ENCODE data around the gene SYNGR1.
"Not testable (repeated sequence)": the region's sequence is repeated elsewhere in the genome, so short reads cannot be mapped to it uniquely, and the experiment has no call there.

The SYNGR1 gene

DNA sequence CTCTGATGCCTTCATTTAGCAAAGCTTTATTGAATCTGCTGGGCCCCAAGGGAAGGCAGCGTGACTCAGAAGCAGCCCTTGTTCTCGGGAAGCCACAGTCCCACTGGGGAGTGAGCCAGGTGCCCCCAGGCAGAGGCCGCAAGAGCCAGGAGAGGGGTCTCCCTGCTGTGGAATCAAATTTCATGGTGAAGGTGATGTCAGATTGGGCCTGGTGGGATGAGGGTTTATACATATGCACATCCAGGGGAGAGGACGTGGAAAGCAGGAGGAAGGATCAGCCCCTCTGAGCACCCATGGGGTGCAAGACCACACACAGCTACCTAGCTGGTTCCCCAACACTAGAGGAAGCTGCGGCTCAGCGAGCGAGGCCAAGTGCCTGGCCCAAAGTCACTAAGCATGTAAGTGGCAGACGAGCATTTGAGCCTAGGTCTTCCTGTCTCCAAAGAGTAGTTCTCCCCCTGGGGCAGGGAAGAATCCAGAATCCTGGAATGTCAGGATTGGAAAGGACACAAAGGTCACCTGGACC lies 2.0 kb downstream of the SYNGR1 start:
- peak; percentile 45 for DNase-seq

DNA sequence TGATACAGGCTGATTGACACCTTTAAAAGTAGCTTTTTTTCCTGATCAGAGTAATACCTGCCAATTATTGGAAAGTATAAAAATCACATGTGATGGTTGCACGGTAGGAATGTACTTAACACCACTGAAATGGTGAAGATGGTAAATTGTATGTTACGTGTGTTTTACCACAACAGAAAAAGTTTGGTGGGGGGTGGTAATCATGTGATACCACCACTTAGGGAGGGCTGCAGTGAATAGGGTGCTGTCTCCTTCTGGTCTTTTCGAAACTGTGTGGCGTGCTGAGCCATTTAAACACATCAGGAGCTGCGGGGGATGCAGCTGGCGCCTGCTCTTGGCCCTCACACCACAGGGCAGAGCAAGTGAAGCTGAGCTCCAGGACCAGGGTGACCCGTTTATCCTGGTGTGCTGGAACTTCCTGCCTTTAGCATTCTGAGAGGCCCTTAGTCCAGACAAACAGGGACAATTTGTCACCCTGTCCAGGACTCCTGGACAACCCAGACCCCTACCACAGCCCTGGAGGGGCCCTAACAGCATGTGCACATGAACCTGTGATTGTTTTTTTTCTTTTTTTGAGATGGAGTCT lies 2.6 kb downstream of the SYNGR1 start:
- no peak for DNase-seq

DNA sequence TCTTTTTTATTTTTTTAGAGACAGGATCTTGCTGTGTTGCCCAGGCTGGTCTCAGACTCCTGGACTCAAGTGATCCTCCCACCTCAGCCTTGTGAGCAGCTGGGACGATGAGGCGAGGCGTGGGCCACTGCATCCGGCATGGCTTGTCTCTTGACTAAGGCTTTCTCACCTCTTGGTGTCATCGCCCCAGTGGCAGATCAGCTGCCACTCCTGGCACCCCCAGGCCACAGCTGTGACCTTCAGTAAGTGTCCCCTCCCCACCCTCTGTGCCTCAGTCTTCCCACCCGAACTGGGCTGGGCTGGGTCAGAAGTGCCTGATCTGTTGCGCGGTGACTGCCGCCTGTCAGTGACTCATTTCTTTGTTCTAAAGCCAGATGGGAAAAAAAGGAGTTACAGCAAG lies 3.6 kb downstream of the SYNGR1 start:
- DNase-seq, result no peak

DNA sequence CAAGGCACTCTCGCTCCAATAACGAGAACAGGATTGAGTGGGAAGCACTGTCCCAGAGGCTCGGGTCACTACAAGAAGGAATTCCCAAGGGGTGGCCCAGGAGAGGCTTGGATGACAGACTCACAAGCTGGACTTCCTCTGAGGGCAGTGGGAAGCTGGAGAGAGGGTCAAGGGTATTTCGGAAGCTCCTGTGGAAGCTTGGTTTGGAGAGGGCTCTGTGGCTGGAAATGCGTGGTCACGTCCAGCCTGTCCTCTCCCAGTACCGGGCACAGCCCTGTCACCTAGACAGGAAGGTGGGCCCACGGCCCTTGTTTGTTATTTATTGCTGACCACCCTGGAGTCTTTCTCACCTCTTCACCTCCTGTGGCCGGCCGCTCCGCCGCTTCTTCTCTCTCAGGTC lies 5.3 kb downstream of the SYNGR1 start:
- DNase-seq, result no peak

DNA sequence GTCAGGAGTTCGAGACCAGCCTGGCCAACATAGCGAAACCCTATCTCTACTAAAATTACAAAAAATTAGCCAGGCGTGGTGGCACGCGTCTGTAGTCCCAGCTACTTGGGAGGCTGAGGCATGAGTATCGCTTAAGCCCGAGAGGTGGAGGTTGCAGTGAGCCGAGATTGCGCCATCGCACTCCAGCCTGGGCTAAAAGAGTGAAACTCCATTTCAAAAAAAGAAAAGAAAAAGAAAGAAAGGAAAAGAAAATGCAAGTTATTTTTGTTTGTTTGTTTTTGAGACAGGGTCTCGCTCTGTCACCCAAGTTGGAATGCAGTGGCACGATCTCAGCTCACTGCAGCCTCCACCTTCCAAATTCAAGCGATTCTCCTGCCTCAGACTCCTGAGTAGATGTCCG lies 6.0 kb downstream of the SYNGR1 start:
- DNase-seq, result not testable (repeated sequence)

DNA sequence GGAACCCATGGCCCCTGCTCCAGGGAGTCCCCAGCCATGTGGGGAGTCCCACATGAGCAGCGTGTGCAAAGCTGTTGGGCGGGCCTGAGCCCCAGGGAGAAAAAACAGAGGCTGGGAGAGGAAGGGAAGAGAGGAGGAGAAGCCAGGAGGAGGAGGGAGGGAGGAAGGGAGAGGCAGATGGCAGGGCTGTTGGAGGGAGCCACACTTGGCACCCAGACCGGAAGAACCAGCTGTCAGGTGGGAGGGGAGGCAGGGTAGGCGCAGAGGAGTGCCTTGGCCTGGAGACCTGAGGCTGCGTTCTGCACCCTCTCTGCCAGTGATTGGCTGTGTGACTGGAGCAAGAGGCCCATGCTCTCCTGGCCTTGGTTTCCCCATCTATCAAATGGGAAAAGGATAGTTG lies 6.7 kb downstream of the SYNGR1 start:
- DNase-seq, result no peak

DNA sequence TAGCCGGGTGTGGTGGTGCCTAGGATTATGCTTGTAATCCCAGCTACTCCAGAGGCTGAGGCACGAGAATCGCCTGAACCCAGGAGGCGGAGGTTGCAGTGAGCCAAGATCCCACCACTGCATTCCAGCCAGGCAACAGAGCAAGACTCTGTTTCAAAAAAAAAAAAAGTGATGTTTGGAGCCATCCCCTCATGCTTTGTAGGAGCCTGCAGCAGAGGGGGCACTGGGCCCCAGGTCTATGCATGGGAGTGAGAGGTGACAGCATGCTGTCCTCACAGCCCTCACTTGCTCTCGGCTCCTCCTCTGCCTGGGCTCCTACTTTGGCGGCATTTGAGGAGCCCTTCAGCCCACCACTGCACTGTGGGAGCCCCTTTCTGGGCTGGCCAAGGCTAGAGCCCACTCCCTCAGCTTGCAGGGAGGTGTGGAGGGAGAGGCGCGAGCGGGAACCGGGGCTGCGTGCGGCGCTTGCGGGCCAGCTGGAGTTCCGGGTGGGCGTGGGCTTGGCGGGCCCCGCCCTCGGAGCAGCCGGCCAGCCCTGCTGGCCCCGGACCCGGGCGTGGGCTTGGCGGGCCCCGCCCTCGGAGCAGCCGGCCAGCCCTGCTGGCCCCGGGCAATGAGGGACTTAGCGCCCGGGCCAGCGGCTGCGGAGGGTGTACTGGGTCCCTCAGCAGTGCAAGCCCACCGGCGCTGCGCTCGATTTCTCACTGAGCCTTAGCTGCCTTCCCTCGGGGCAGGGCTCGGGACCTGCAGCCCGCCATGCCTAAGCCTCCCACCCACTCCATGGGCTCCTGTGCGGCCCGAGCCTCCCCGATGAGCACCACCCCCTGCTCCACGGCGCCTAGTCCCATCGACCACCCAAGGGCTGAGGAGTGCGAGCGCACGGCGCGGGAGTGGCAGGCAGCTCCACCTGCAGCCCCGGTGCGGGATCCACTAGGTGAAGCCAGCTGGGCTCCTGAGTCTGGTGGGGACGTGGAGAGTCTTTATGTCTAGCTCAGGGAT lies 7.6 kb downstream of the SYNGR1 start:
- not testable (repeated sequence) for DNase-seq

DNA sequence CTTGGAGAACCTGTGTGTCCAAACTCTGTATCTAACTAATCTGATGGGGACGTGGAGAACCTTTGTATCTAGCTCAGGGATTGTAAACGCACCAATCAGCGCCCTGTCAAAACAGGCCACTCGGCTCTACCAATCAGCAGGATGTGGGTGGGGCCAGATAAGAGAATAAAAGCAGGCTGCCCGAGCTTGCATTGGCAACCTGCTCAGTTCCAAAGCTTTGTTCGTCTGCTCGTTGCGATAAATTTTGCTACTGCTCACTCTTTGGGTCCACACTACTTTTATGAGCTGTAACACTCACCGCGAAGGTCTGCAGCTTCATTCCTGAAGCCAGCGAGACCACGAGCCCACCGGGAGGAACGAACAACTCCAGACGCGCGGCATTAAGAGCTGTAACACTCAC lies 8.4 kb downstream of the SYNGR1 start:
- not testable (repeated sequence) for DNase-seq

DNA sequence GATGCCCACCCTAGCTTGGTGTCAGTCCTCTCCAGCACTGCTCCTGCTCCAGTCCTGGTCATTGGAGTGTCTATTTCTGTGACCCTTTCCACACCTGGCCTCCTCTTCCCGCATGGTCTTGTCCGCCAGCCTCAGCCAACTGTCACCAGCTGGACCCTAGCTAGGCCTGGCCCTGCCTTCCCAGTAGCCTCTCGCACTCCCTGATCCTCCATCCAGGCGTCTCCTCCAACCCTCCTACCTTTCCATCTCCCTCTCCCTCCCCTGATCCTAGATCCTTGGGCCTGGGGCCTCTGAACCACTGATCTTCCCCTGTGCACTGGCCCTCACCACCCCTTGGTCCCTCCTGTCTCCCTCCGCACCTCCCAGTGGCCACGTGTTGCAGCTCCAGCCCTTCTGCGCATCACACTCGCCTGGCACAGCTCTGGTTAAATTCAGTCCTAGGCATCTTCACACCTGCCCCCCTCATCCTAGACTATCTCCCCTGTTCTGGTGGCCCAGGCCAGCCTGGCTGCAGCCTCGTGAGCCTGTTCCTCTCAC lies 9.9 kb downstream of the SYNGR1 start:
- DNase-seq, result no peak

DNA sequence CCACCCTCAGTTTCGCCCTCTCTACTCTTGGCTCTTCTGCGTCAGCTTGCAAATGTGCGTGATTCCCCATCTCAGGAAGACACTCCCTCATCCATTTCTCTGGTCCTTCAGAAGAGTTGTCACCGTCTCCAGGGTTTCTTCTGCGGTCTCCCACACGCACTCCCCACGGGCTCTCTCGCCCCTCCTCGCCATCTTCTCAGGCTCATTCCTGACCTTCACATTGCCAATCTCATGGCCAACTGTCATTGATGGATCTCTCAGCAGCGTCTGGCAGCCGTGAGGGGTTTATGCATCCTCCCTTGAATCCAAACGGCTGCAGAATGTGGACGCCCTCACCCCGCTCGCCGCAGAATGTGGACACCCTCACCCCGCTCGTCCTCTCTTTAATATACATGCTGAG lies 10.5 kb downstream of the SYNGR1 start:
- no peak for DNase-seq

DNA sequence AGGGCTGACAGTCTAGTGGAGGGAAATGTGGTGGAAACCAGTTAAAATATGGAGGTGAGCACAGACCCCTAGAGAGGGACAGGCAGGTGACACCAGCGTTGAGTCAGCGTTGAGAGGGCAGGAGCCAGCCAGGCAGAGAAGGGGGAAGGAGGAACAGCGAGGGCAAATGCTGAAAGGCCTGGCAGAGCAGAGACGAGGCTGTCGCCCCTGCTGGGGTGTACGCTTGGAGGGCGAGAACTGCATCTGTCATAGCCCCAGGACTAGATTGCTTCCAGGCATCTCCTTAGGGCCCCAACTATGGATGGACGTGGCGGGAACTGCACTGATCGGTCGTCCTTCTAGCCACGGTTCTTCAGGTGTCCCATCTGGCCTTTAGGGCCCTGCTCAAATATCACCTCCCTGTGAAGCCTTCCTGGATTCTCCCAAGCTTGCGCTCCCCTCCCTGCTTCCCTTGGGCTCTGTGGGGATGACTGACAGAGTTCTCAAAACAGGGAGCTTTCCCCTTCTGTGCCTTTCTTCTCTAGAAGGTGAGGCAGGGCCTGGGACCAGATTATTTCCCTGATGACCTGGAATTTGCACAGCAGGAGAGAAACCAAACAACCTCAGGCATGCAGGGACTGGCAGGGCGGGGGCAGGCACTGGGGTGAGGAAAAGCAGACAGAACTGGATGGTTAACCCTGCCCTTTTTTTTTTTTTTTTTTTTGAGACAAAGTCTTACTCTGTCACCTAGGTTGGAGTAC lies 11.1 kb downstream of the SYNGR1 start:
- no peak for DNase-seq

DNA sequence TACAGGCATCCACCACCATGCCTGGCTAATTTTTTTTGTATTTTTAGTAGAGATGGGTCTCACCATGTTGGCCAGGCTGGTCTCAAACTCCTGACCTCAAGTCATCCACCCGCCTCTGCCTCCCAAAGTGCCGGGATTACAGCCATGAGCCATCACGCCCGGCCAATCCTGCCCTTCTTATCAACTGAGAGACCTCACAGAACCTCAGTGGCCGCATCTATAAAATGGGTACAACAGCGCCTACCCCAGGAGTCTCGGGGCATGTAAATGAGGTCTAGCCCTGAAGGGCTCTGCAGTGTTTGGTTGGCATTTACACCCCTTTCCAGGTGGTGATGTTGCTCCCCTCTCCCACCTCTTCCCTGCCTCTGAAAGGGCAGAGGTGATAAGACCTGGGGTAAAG lies 11.7 kb downstream of the SYNGR1 start:
- no peak for DNase-seq

DNA sequence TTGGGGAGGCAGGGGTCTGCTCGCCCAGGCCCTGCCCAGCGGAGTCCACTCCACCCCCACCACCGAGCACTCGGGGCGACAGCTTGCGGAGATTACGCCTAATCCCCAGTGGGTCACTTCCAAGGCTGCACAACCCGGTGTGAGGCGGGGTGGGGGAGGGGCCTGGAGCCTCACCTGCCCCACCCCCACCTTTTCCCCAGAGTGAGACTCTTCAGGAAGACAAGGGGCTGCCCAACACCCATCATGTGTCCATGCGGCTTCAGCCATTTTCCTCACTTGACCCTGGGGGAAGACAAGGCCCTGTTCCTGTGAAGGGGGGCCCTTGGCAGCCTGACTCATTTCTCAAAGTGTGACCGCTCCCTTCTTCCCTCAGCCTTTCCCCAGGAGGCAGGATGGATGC lies 12.5 kb downstream of the SYNGR1 start:
- DNase-seq, result no peak

DNA sequence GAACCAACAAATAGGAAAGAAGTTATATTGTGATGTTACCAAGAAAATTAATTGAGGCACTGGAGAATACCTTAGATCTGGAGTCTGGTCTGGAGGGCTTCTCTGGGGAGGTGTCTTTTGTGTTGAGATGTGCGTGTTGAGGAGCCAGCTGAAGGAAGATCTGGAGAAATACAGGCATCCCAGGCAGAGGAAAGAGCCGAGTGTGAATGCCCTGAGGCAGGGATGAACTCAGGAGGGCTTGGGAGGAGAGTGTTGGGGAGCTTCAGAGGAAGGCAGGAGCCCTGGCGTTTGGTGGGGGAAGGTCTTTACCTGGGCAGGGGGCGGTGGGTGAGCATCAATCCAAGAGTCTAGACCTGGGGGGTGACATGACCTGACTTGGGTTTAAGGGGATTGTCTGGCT lies 13.1 kb downstream of the SYNGR1 start:
- DNase-seq, result no peak

DNA sequence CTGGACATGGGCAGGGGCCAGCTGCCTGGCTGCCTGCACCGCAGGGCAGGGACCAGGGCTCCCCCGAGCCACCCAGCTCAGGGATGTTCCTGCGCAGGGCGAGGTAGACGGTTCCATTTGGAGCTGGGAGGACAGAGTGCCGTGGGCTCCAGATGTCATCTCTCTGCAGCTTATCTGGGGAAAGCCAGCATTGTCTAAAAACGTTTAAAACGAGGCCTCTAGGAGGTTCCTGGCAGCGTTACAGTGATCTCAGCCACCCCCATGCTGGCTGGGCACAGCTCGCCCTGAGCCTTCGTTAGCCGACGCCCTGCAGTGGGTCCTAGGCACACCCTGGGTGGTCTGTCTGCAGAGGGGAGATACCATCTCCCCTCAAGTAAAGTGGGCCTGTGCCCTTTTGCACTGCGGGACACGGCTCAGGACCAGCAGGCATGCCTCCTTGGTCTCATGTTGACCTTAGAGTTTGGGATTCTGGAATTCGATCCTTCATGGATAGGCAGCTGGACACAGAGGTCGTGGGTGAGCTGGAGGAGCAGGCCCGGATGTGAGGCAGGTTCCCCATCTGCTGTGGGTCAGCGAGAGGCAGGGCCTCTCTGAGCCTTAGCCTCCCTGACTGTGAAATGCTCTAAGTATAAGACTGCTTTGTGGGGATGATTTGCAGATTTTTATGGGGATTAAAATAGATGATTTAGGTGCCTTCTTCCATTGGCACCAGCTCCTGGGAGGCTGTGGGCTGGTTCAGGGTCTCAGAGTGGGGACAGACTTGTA lies 14.1 kb downstream of the SYNGR1 start:
- DNase-seq, result no peak

DNA sequence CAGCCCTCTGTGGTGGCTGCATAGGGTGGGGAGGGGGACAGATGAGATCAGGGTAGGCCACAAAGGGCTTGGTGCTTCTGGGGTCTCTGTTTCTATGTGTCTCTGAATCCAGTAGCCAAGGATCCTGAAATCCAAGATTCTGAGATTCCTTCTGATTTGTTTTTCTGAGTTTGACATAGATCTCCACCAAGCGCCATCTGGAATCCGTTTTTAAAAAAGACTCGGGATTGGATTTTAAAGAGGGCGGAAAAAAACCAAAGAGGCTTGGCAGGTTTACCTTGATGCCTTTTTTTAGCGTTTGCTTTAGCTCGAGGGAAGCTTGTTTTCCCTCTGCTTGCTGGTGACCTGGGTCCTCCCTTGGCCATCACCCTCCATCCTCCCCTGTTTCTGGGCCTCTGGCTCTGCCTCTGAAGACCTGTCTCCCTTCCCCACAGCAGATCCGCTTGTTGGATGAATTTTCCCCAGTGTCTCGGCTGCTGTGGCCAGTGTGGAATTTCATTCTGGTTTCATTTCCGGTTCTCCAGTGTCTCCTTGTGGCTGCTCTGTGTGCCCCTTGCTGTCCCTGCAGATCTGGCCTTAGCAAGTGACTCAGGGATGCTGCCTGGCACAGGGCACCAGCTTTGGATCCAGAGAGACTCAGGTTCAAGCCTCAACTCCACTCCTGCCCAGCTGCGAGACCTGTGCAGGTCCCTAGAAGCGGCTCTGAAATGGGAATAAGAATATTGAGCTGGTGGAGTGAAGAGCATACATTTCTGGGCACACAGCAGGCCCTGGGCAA lies 15.1 kb downstream of the SYNGR1 start:
- peak; percentile 54 for DNase-seq

DNA sequence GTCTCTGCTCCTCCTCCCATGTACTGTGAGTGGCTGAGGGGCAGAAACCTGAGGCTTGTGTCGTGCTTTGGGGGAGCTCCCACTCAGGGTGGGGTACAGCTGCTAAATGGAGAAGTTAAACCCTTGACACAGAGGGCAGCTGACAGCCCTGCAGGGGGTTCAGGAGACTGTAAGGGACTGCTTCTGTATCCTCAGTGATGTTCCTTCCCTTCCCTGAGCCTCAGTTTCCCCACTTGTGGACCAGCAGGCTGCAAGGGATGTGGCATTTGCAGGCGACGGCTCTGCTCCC lies 15.6 kb downstream of the SYNGR1 start:
- no peak for DNase-seq

DNA sequence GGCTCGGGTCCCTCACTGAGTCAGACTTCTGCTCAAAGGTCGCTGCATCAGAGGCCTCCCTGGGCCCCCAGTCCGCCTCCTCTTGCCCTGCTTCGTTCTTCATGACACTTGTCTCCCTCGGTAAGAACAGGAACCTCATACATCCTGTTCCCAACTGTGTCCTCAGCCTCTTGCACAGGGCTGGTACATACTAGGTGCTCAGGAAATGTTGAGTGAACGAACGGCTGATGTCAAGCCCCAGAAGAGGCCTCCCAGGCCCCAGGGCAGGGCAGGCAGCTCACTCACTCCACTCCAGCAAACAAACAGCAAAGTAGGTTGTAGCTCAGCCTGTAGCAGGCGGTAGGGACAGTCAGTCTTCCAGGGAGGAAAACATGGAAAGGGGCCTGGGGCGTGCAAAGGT lies 17.2 kb downstream of the SYNGR1 start:
- no peak for DNase-seq

DNA sequence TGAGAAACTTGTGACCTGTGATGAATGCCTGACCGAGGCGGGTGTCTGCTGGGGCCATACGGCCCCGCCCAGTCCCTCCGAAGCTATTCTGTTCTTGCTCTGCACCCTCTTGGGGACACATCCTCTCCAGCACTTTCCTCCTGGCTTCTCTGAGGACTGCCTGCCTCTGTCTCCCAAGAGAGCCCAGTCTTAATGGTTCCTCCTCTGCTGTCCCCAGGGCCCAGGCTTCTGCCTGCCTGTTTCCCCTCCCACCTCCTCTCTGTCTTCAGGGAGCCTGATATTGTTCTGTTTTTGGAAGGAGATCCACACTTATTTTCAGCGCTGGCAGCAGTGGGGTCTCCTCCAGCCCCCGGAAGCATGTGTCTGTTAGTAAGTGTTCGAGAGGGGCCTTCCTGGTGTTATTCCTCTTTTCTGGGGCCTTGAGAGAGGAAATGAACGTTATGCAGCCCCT lies 18.7 kb downstream of the SYNGR1 start:
- no peak for DNase-seq

DNA sequence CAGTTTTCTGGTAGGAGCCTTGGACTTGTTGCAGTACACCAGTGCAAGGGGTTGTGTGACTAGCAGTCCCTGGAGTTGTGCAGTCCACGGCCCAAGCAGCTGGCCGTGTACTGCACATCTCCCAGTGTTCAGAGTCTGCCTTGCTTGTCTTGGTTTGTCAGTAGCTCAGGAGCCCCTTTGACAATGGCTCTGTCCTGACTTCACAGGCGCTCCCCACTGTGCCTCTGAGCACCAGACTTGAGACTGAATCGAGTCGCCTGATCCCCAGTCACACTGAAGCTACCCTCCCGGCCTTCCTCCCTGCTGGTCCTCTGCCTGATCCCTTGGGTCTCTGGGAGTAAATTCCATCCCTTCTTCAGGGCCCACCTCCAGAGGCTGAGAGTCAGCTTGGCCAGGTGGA lies 19.4 kb downstream of the SYNGR1 start:
- DNase-seq, result no peak

DNA sequence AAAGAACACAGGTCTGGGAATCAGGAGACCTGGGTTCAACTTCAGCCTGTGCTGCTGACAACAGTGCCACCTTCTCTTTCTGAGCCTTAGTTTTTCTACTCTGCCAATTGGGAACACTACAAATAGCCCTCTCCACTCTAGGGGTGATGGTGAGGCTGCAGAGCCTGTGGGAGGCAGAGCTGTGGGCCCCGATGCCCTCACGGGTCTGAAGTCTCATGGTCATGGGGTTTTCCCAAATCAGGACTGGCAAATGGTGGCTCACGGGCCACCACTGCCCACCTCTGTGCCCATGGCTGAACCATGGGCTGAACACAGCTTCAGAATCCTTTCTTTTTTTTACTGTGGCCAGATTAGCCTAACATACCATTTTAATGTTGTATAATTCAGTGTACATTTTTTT lies 19.8 kb downstream of the SYNGR1 start:
- DNase-seq, result no peak

DNA sequence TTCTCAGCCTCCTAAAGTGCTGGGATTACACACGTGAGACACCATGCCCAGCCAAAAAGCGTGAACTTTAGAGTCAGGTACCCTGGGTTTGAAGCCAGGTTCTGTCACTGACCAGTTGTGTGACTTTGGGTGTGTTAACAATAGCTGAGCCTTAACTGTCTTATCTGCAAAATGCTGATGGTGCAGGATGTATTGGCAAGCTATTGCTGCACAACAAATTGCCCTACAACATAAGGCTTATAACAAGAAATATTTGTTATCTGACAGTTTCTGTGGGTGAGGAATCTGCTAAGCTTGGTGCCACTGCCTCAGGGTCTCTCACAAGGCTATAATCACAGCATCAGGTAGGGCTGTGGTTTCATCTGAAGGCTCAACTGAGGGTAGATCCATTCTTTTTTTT lies 21.9 kb downstream of the SYNGR1 start:
- no peak for DNase-seq

All from MV-4-11 (cell line).